Activated naive CD8-positive, alpha-beta T cell treated with anti-CD3 and anti-CD28 coated beads, Interleukin-2, amount 10 ng/mL, durations not matched to agents 7 days and 5 days (primary cell): ENCODE results near the gene FGF7. TPM values are rescaled to one million over a fixed set of nuclear protein-coding genes. Genes with fewer than 3 reads are reported as not detected.
"Not testable (repeated sequence)": the region's sequence is repeated elsewhere in the genome, so short reads cannot be mapped to it uniquely, and the experiment has no call there.

Experiments used
- ATAC-seq: fragments of 150-1000 bp; cut with Tn5 transposase; one replicate; pipeline ENCODE4 v1.10.0; 2021; ENCODE audit warnings: low read depth, moderate library complexity
- POLR2A ChIA-PET: fragments of 350-600 bp; sonication (Branson Sonifier 250); formaldehyde crosslinking; loops from one replicate; lab custom pipeline; 2021; ENCODE audit warnings: antibody characterized with exemption; lab: Charles Lee
- DNase-seq: peaks from one replicate; pipeline ENCODE4 v3.0.0; 2021
- H3K27ac Mint-ChIP-seq: one replicate; pipeline ENCODE4 v1.8.0; 2022; ENCODE audit warnings: mild to moderate bottlenecking, mixed read lengths
- H3K27me3 Mint-ChIP-seq: one replicate; pipeline ENCODE4 v1.8.0; 2022; ENCODE audit warnings: mild to moderate bottlenecking, moderate library complexity, mixed read lengths
- H3K36me3 Mint-ChIP-seq: one replicate; pipeline ENCODE4 v1.8.0; 2021; ENCODE audit warnings: mild to moderate bottlenecking, mixed read lengths
- H3K4me1 Mint-ChIP-seq: one replicate; pipeline ENCODE4 v1.8.0; 2021; ENCODE audit warnings: mixed read lengths
- H3K4me3 Mint-ChIP-seq: one replicate; pipeline ENCODE4 v1.8.0; 2022; ENCODE audit warnings: mild to moderate bottlenecking, moderate library complexity, mixed read lengths
- H3K9me3 Mint-ChIP-seq: one replicate; pipeline ENCODE4 v1.8.0; 2021; ENCODE audit warnings: mixed read lengths
- total RNA-seq, 2 experiments: library from RNA; stranded (reverse); gene quantifications; one replicate each; pipeline ENCODE4 v1.2.3, GENCODE V29; 2021

The FGF7 gene
- total RNA-seq, 2 experiments from 2014 or later: not detected

- H3K27ac Mint-ChIP-seq, H3K27me3 Mint-ChIP-seq, POLR2A ChIA-PET, H3K4me3 Mint-ChIP-seq, H3K9me3 Mint-ChIP-seq, DNase-seq, H3K4me1 Mint-ChIP-seq, ATAC-seq, H3K36me3 Mint-ChIP-seq: not testable (repeated sequence)
Measured at GRCh38 chr15:49485401-49485800, 62.4 kb downstream of the FGF7 start.

DNA sequence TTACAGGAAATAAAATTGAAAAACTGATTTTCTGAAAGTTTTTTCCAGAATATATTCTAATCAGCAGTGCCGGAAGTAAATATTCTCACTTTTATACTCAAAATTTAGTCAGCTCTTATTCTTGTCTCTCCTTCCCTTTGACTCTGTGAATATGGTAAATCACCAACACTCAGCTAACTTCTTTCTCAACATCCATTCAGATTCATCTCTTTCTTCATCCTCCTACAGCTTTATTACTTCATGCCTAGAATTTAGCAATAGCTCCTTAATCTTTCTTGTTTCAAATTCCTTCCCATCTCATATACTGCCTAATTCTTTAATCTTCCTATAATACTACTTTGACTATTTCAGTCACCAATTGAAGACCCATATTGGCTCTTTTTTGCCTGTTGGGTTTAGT lies 67.9 kb downstream of the FGF7 start:
- Mint-ChIP-seq H3K27me3 (no peaks in the 10 kb centered on the region), H3K27ac (no peak overlapping the region), H3K9me3 (no peaks in the 10 kb centered on the region), H3K4me3 (no peak overlapping the region), H3K36me3 (no peaks in the 10 kb centered on the region), H3K4me1 (no peaks in the 10 kb centered on the region)
- DNase-seq: no peak
- no peak for ATAC-seq
- POLR2A ChIA-PET: no interaction called here

DNA sequence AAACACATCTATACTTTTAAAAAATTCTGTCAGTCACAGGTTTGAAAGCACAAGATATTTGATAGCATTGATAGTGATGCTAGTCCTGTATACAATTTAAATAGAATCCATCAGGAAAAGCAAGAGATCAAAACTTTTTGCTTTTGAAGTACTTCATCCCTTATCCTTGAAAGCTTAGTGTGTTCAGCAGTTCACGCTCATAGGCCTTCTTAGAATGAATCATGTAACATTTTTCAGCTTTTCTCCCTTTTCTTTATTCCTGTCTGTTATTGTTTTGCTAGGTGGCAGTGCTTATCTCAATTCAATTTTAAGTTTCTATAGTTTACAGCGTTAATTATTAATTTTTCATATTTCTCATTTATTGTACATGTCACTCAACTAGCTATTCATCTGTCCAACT lies 69.1 kb downstream of the FGF7 start:
- no peak for ATAC-seq
- no peak for DNase-seq
- Mint-ChIP-seq H3K36me3 (no peaks in the 10 kb centered on the region), H3K27me3 (no peaks in the 10 kb centered on the region), H3K9me3 (no peaks in the 10 kb centered on the region), H3K27ac (no peak overlapping the region), H3K4me3 (no peak overlapping the region), H3K4me1 (no peaks in the 10 kb centered on the region)
- POLR2A ChIA-PET: no interaction called here

DNA sequence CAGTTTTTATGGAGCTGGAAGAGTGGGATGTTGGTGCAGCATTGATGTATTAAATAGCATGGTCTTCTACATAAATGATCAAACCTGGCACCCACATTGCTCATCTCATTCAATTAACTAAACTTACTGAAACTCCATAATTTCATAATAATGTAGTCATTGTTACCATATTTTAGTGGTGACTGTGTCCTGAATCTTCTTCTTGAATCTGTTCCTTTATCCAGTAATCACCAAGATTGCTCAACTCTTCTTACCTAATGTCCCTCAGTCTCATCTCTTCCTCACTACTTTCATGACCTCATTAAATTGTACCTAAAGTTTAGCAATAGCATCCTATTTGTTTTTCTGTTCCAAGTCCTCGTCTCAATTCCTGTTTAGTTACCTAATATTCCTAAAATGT lies 69.8 kb downstream of the FGF7 start:
- DNase-seq (no peak), ATAC-seq (no peak)
- Mint-ChIP-seq H3K4me3 (no peak overlapping the region), H3K27ac (no peak overlapping the region), H3K27me3 (no peaks in the 10 kb centered on the region), H3K36me3 (no peaks in the 10 kb centered on the region), H3K4me1 (no peaks in the 10 kb centered on the region), H3K9me3 (no peaks in the 10 kb centered on the region)
- POLR2A ChIA-PET: no interaction called here

DNA sequence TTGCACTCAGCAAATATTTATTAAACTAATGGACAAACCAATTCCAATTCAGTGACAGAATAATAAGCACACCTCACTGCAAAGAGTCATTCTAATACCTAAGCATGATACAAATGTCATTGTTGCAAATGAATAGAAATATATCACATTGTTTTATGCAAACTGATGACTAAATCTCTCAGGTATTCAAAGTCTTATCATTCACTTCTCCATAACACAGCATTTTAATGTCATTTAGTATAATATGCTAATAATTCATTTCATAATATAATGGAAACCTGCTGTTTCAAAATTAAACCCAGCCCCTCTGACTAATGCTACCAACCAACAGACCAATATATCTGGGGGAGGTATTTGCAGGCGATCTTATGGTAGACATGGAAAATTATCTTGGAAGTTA lies 71.8 kb downstream of the FGF7 start:
- H3K27ac Mint-ChIP-seq: no peak overlapping the region
- POLR2A ChIA-PET: no interaction called here
- no peaks in the 10 kb centered on the region for H3K9me3 Mint-ChIP-seq
- H3K4me3 Mint-ChIP-seq: no peak overlapping the region
- DNase-seq: no peak
- no peaks in the 10 kb centered on the region for H3K27me3 Mint-ChIP-seq
- no peaks in the 10 kb centered on the region for H3K4me1 Mint-ChIP-seq
- no peaks in the 10 kb centered on the region for H3K36me3 Mint-ChIP-seq
- no peak for ATAC-seq

DNA sequence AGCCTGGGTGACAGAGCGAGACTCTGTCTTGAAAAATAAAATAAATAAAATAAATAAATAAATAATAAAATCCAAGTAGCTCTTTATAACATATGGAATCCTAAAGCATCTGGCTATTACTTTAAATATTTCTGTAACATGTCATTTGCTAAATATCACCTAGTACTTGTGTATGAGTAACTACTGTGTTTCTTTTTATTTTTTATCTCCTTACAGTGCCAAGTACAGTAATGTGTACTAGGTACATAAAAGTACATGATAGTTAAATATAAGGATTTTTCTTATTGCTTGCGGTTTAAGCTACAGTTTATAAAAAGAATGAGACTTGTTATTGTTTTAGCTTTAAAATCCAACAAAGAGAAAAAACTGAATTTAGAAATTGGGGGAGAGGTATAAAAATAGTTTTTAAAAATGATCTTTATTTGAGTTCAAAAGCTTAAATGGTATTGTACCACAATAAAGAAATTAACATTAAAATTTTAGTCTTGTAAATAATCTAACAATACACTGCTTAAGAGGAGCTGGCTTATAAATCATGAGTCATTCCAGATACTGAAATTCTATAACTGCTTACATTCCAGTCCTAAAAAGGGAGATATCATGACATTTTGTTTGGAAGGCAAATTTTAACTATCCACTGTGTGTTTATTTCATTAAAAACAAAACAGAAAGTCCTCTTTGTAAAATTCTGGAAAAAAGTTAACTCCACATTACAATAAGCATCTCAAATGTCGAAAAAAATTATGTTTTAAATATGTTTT lies 73.1 kb downstream of the FGF7 start:
- Mint-ChIP-seq H3K4me1 (no peaks in the 10 kb centered on the region), H3K36me3 (no peaks in the 10 kb centered on the region), H3K9me3 (peaks cover 5% of the 10 kb centered on the region), H3K27me3 (no peaks in the 10 kb centered on the region), H3K27ac (no peak overlapping the region), H3K4me3 (no peak overlapping the region)
- DNase-seq (no peak), ATAC-seq (no peak)
- POLR2A ChIA-PET: no interaction called here

- ATAC-seq (no peak), DNase-seq (no peak)
- POLR2A ChIA-PET: no interaction called here
- H3K4me3 Mint-ChIP-seq: no peak overlapping the region
- H3K27me3 Mint-ChIP-seq: no peaks in the 10 kb centered on the region
- no peaks in the 10 kb centered on the region for H3K4me1 Mint-ChIP-seq
- peaks cover 18% of the 10 kb centered on the region for H3K9me3 Mint-ChIP-seq
- peaks cover 4% of the 10 kb centered on the region for H3K36me3 Mint-ChIP-seq
- no peak overlapping the region for H3K27ac Mint-ChIP-seq
Measured at GRCh38 chr15:49501586-49501985, 78.5 kb downstream of the FGF7 start.

DNA sequence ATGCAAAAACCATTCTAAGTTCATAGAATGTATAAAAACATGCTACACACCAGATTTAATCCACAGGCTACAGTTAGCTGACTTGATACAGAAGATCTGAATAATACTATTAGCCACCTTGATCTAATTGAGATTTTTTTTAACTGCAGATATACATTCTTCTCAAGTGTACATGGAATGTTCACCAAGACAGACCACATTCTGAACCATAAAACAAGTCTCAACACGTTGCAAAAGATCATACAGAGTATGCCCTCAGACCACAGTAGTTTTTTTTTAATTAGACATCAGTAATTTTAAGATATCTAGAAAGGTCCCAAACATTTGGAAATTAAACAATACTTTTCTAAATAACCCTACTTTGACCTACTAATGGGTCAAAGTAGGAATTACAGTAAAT lies 83.3 kb downstream of the FGF7 start:
- POLR2A ChIA-PET: no interaction called here
- no peak overlapping the region for H3K27ac Mint-ChIP-seq
- H3K9me3 Mint-ChIP-seq: peaks cover 11% of the 10 kb centered on the region
- DNase-seq (no peak), ATAC-seq (no peak)
- H3K4me3 Mint-ChIP-seq: no peak overlapping the region
- H3K36me3 Mint-ChIP-seq: peaks cover 4% of the 10 kb centered on the region
- H3K27me3 Mint-ChIP-seq: no peaks in the 10 kb centered on the region
- H3K4me1 Mint-ChIP-seq: no peaks in the 10 kb centered on the region

GRCh38 chr15:49507261-49507660 lies 84.2 kb downstream of the FGF7 start:
- no peaks in the 10 kb centered on the region for H3K27me3 Mint-ChIP-seq
- H3K36me3 Mint-ChIP-seq: peaks cover 4% of the 10 kb centered on the region
- H3K4me3 Mint-ChIP-seq: no peak overlapping the region
- H3K27ac Mint-ChIP-seq: no peak overlapping the region
- ATAC-seq (no peak), DNase-seq (no peak)
- POLR2A ChIA-PET: no interaction called here
- peaks cover 10% of the 10 kb centered on the region for H3K9me3 Mint-ChIP-seq
- H3K4me1 Mint-ChIP-seq: no peaks in the 10 kb centered on the region

DNA sequence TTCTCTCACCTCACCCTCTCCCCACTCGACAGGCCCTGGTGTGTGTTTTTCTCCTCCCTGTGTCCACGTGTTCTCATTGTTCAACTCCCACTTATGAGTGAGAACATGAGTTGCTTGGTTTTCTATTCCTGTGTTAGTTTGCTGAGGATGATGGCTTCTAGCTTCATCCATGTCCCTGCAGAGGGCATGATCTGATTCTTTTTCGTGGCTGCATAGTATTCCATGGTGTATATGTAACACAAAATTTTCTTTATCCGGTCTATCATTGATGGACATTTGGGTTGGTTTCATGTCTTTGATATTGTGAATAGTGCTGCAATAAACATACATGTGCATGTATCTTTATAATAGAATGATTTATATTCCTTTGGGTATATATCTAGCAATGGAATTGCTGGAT lies 89.7 kb downstream of the FGF7 start:
- not testable (repeated sequence) for H3K4me1 Mint-ChIP-seq

GRCh38 chr15:49521802-49522201 lies 98.8 kb downstream of the FGF7 start:
- H3K4me1 Mint-ChIP-seq: no peaks in the 10 kb centered on the region
- no peaks in the 10 kb centered on the region for H3K27me3 Mint-ChIP-seq
- DNase-seq (no peak), ATAC-seq (no peak)
- no peak overlapping the region for H3K4me3 Mint-ChIP-seq
- H3K27ac Mint-ChIP-seq: no peak overlapping the region
- H3K36me3 Mint-ChIP-seq: no peaks in the 10 kb centered on the region
- POLR2A ChIA-PET: no interaction called here
- peaks cover 6% of the 10 kb centered on the region for H3K9me3 Mint-ChIP-seq

More for the DNA sequence above, 89.7 kb downstream of the FGF7 start:
- H3K27me3 Mint-ChIP-seq, ATAC-seq, H3K27ac Mint-ChIP-seq, POLR2A ChIA-PET, H3K9me3 Mint-ChIP-seq, DNase-seq, H3K36me3 Mint-ChIP-seq, H3K4me3 Mint-ChIP-seq: not testable (repeated sequence)

GRCh38 chr15:49528289-49528688 lies 105.2 kb downstream of the FGF7 start:
- ATAC-seq (no peak), DNase-seq (no peak)
- H3K4me3 Mint-ChIP-seq: no peak overlapping the region
- POLR2A ChIA-PET: no interaction called here
- H3K27me3 Mint-ChIP-seq: no peaks in the 10 kb centered on the region
- H3K36me3 Mint-ChIP-seq: no peaks in the 10 kb centered on the region
- H3K9me3 Mint-ChIP-seq: peaks cover 3% of the 10 kb centered on the region
- H3K4me1 Mint-ChIP-seq: no peaks in the 10 kb centered on the region
- no peak overlapping the region for H3K27ac Mint-ChIP-seq

DNA sequence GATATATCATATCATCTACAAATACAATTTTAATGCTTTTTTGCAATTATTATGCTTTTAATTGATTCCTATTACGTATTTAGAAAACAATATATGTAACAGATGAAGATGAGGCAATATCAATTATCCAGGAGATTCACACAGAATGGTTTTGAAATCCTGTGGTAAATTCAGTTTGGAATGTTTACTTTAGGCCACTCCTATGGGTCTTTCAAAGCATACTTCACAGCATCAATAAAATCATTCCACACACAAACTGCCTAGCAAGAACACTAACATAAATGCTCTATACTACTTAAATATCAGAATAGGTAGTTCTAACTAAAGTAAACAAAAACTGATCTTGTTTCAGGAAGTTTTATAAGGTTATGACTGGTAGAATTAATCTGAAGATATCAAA lies 107.0 kb downstream of the FGF7 start:
- no peak overlapping the region for H3K27ac Mint-ChIP-seq
- ATAC-seq: no peak
- DNase-seq: no peak
- peaks cover 10% of the 10 kb centered on the region for H3K9me3 Mint-ChIP-seq
- no peak overlapping the region for H3K4me3 Mint-ChIP-seq
- H3K4me1 Mint-ChIP-seq: no peaks in the 10 kb centered on the region
- peaks cover 2% of the 10 kb centered on the region for H3K27me3 Mint-ChIP-seq
- no peaks in the 10 kb centered on the region for H3K36me3 Mint-ChIP-seq
- POLR2A ChIA-PET: no interaction called here
